ENCODE measurements around the gene USP25.

GRCh38 chr21:15682186-15682895 is 47.4 kb upstream of the USP25 start:
- TF ChIP-seq TEAD4 (CRISPR knock-in tag; IDR thresholded peaks at IDR 0.05): no peak
- no peak for TF ChIP-seq ZNF138 (CRISPR knock-in tag; conservative IDR thresholded peaks at IDR 0.05)
- no peak for TF ChIP-seq USF2 (CRISPR knock-in tag; IDR thresholded peaks at IDR 0.05)
- no peak for TF ChIP-seq ZNF512 (CRISPR knock-in tag; IDR thresholded peaks at IDR 0.05; ENCODE audit: borderline replicate concordance)
- no peak for TF ChIP-seq RORB (CRISPR knock-in tag; IDR thresholded peaks at IDR 0.05)
